K562 (cell line): ENCODE measurements around the gene ZNF77.

Source experiments
- CAMTA2 ChIP-seq: fragments of 250-450 bp; sonication (Bioruptor Pico); conservative IDR thresholded peaks from 2 replicates; pipeline ENCODE4 v1.5.1; 2022
- GABPA ChIP-seq: fragments of 200-800 bp; sonication (Bioruptor generic); conservative IDR thresholded peaks from 2 replicates; pipeline ENCODE4 v1.6.1; 2016; ENCODE audit warnings: low read depth, missing genetic modification characterization, missing compliant biosample characterization
- ILK ChIP-seq: fragments of 450-650 bp; IDR thresholded peaks from 2 replicates; pipeline ENCODE4 v1.6.1; 2016; ENCODE audit warnings: missing genetic modification characterization, low read depth, mild to moderate bottlenecking, missing compliant biosample characterization, moderate library complexity, borderline replicate concordance
- NFIX ChIP-seq: fragments of 250-450 bp; sonication (Bioruptor Pico); IDR thresholded peaks from 2 replicates; pipeline ENCODE4 v1.4.0; 2020; ENCODE audit warnings: low read depth, mild to moderate bottlenecking, moderate library complexity
- POLR2A ChIP-seq: fragments of 450-650 bp; conservative IDR thresholded peaks from 2 replicates; pipeline ENCODE4 v1.6.1; 2016
- SAFB2 ChIP-seq: fragments of 200-400 bp; formaldehyde crosslinking; IDR thresholded peaks from 2 replicates; pipeline ENCODE4 v1.6.1; 2018; ENCODE audit warnings: borderline replicate concordance, low read length, low read depth, moderate library complexity; ENCODE audit not compliant: severe bottlenecking
- SMAD4 ChIP-seq: fragments of 250-450 bp; sonication (Bioruptor Pico); conservative IDR thresholded peaks from 2 replicates; pipeline ENCODE4 v1.8.0; 2021; ENCODE audit warnings: inconsistent platforms, mild to moderate bottlenecking, moderate library complexity
- SREBF2 ChIP-seq: sonication (generic); formaldehyde crosslinking; IDR thresholded peaks from 2 replicates; pipeline ENCODE4 v1.4.0; 2020; ENCODE audit warnings: mild to moderate bottlenecking, missing genetic modification reagents
- TAF1 ChIP-seq: IDR thresholded peaks from 2 replicates; pipeline ENCODE4 v1.6.1; 2011; ENCODE audit warnings: mild to moderate bottlenecking, low read length, moderate library complexity; ENCODE audit not compliant: insufficient read depth, control insufficient read depth, severe bottlenecking; ENCODE audit errors: extremely low read depth
- TARDBP ChIP-seq: fragments of 450-650 bp; IDR thresholded peaks from 2 replicates; pipeline ENCODE4 v1.6.1; 2016
- ZNF695 ChIP-seq: fragments of 450-650 bp; formaldehyde crosslinking; IDR thresholded peaks from 2 replicates; pipeline ENCODE4 v1.4.0; 2020; ENCODE audit warnings: mild to moderate bottlenecking, moderate library complexity
- TF ChIP-seq, protein P1 (sequence below): sonication (generic); formaldehyde crosslinking; IDR thresholded peaks from 2 replicates; pipeline ENCODE4 v1.8.0; 2022; ENCODE audit warnings: mild to moderate bottlenecking, missing genetic modification reagents, borderline replicate concordance
- TF ChIP-seq, protein P2 (sequence below), 3 experiments: IDR thresholded peaks in 2 of 3; conservative IDR thresholded peaks in 1 of 3; 2 replicates each; pipeline ENCODE4 v1.5.1; 2011 to 2012; ENCODE audit warnings: low read length in 3 of 3, mild to moderate bottlenecking in 3 of 3, control low read depth in 2 of 3, improper control_type of control experiment in 1 of 3, inconsistent platforms in 1 of 3, low read depth in 1 of 3, mixed read lengths in 1 of 3, moderate library complexity in 1 of 3; ENCODE audit not compliant: insufficient read depth in 2 of 3

DNA sequence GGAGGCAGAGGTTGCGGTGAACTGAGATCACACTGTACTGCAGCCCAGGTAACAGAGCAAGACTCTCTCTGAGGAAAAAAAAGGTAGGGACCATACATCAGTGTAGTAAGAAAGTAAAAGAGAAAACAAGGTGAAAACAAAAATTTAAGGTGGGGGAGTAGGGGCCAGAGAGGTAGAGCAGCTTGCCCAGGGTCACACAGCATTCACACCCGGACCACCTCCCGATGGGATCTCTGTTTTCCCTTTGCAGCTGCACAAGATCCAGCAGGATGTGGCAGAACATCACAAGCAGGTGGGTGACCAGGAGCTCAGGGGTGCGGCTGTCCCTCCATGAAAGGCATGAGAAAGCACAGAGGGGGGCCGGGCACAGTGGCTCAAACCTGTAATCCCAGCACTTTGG lies 37.1 kb upstream of the ZNF77 start:
- TF ChIP-seq TAF1 (no peak), GABPA (no peak), SREBF2 (CRISPR knock-in tag) (no peak), SMAD4 (CRISPR knock-in tag) (no peak), NFIX (CRISPR knock-in tag) (no peak), CAMTA2 (no peak), SAFB2 (no peak), TARDBP (no peak), ZNF695 (CRISPR knock-in tag) (no peak), ILK (tag) (no peak), POLR2A (no peak)
- TF ChIP-seq, protein P1, sequence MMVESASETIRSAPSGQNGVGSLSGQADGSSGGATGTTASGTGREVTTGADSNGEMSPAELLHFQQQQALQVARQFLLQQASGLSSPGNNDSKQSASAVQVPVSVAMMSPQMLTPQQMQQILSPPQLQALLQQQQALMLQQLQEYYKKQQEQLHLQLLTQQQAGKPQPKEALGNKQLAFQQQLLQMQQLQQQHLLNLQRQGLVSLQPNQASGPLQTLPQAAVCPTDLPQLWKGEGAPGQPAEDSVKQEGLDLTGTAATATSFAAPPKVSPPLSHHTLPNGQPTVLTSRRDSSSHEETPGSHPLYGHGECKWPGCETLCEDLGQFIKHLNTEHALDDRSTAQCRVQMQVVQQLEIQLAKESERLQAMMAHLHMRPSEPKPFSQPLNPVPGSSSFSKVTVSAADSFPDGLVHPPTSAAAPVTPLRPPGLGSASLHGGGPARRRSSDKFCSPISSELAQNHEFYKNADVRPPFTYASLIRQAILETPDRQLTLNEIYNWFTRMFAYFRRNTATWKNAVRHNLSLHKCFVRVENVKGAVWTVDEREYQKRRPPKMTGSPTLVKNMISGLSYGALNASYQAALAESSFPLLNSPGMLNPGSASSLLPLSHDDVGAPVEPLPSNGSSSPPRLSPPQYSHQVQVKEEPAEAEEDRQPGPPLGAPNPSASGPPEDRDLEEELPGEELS (CRISPR knock-in tag): no peak
- TF ChIP-seq, protein P2, sequence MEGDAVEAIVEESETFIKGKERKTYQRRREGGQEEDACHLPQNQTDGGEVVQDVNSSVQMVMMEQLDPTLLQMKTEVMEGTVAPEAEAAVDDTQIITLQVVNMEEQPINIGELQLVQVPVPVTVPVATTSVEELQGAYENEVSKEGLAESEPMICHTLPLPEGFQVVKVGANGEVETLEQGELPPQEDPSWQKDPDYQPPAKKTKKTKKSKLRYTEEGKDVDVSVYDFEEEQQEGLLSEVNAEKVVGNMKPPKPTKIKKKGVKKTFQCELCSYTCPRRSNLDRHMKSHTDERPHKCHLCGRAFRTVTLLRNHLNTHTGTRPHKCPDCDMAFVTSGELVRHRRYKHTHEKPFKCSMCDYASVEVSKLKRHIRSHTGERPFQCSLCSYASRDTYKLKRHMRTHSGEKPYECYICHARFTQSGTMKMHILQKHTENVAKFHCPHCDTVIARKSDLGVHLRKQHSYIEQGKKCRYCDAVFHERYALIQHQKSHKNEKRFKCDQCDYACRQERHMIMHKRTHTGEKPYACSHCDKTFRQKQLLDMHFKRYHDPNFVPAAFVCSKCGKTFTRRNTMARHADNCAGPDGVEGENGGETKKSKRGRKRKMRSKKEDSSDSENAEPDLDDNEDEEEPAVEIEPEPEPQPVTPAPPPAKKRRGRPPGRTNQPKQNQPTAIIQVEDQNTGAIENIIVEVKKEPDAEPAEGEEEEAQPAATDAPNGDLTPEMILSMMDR (IDR thresholded peaks at IDR 0.05 in 2 of 3, conservative IDR thresholded peaks at IDR 0.05 in 1 of 3; ENCODE audit: insufficient read depth in 2 of 3, low read depth in 1 of 3, low read length in 3 of 3): no peak
